NCI-H774 (cell line): ENCODE results near the gene MRPS14.
"Not testable (repeated sequence)": the region's sequence is repeated elsewhere in the genome, so short reads cannot be mapped to it uniquely, and the experiment has no call there.

ENCODE experiments used
- DNase-seq: peaks from one replicate; lab custom pipeline; 2025; lab: John Stamatoyannopoulos, UW

Gene MRPS14

GRCh38 chr1:175023043-175023921, at the start of gene MRPS14:
MRPS14 (minus strand) TSS chr1:175023425; CDS start chr1:175023408, 17 bp downstream.
- peak; percentile 98 for DNase-seq

- DNase-seq = no peak
Observed at GRCh38 chr1:175072099-175072951, 49.1 kb upstream of the MRPS14 start.

- no peak for DNase-seq
Observed at GRCh38 chr1:175071276-175071943, 48.2 kb upstream of the MRPS14 start.

GRCh38 chr1:175070818-175071217, 47.6 kb upstream of the MRPS14 start:
- no peak for DNase-seq

- DNase-seq = no peak
Observed at GRCh38 chr1:175067362-175068106, 44.3 kb upstream of the MRPS14 start, which contains the start of gene TNN. TNN (plus strand) TSS chr1:175067833; CDS start chr1:175077419, 9,586 bp downstream.

- DNase-seq = no peak
Observed at GRCh38 chr1:175062858-175063257, 39.6 kb upstream of the MRPS14 start.

GRCh38 chr1:175062339-175062738, 39.1 kb upstream of the MRPS14 start:
- no peak for DNase-seq

GRCh38 chr1:175054736-175055135, 31.5 kb upstream of the MRPS14 start:
- no peak for DNase-seq

- no peak for DNase-seq
Observed at GRCh38 chr1:175050992-175051391, 27.8 kb upstream of the MRPS14 start.

- no peak for DNase-seq
Observed at GRCh38 chr1:175045519-175045918, 22.3 kb upstream of the MRPS14 start.

- no peak for DNase-seq
Observed at GRCh38 chr1:175045097-175045496, 21.9 kb upstream of the MRPS14 start.

GRCh38 chr1:175044591-175044990, 21.4 kb upstream of the MRPS14 start:
- DNase-seq = not testable (repeated sequence)

- no peak for DNase-seq
Observed at GRCh38 chr1:175043824-175044223, 20.6 kb upstream of the MRPS14 start.

GRCh38 chr1:175042650-175043049, 19.4 kb upstream of the MRPS14 start:
- no peak for DNase-seq

- DNase-seq = no peak
Observed at GRCh38 chr1:175040324-175040879, 17.2 kb upstream of the MRPS14 start.

GRCh38 chr1:175037416-175037815, 14.2 kb upstream of the MRPS14 start:
- DNase-seq = no peak

- DNase-seq = no peak
Observed at GRCh38 chr1:175036476-175036875, 13.3 kb upstream of the MRPS14 start.

GRCh38 chr1:175035865-175036264, 12.6 kb upstream of the MRPS14 start:
- no peak for DNase-seq

GRCh38 chr1:175034775-175035174, 11.6 kb upstream of the MRPS14 start:
- DNase-seq = no peak

- no peak for DNase-seq
Observed at GRCh38 chr1:175033953-175034352, 10.7 kb upstream of the MRPS14 start.

- DNase-seq = no peak
Observed at GRCh38 chr1:175024773-175025172, 1.5 kb upstream of the MRPS14 start.
